OCI-LY7 (cell line): ENCODE measurements around the gene ARID5B. TPM values are rescaled to one million over a fixed set of nuclear protein-coding genes. Genes with fewer than 3 reads are reported as not detected.

Experiments used
- BruUV-seq: library from RNA; stranded (reverse); fragments of 400-500 nt; replicated peaks from 2 replicates; lab custom pipeline; 2021; lab: Mats Ljungman, UMichigan
- CTCF ChIA-PET: fragments of 300-600 bp; sonication (Branson Sonifier 250); formaldehyde crosslinking; loops from one replicate; lab custom pipeline; 2022; ENCODE audit warnings: antibody characterized with exemption; ENCODE audit not compliant: unreplicated experiment; lab: Charles Lee
- POLR2A ChIA-PET: fragments of 300-600 bp; sonication (Branson Sonifier 250); formaldehyde crosslinking; loops from one replicate; lab custom pipeline; 2022; ENCODE audit warnings: antibody characterized with exemption; lab: Charles Lee
- DNase-seq: peaks from one replicate; pipeline ENCODE4 v3.0.0-alpha.2; 2015; ENCODE audit warnings: low spot score
- H2AFZ ChIP-seq: fragments of 200-600 bp; sonication (generic), shearing (Covaris generic); 2 replicates; pipeline ENCODE4 v1.6.1; 2014; ENCODE audit warnings: mild to moderate bottlenecking, antibody characterized with exemption, low read length, moderate library complexity
- H3K27ac ChIP-seq: fragments of 200-600 bp; sonication (generic); 2 replicates; pipeline ENCODE4 v1.5.1; 2014; ENCODE audit warnings: mixed run types, low read depth, mild to moderate bottlenecking, moderate library complexity, low read length, inconsistent platforms; ENCODE audit not compliant: poor library complexity, severe bottlenecking
- H3K36me3 ChIP-seq: fragments of 200-600 bp; sonication (generic); 2 replicates; pipeline ENCODE4 v1.6.1; 2014; ENCODE audit warnings: mild to moderate bottlenecking, antibody characterized with exemption, low read length, moderate library complexity, mixed read lengths; ENCODE audit not compliant: insufficient read depth
- H3K4me1 ChIP-seq: fragments of 200-600 bp; sonication (generic); 2 replicates; pipeline ENCODE4 v1.5.1; 2014; ENCODE audit warnings: mild to moderate bottlenecking, low read length; ENCODE audit not compliant: insufficient read depth, poor library complexity, severe bottlenecking
- H3K4me2 ChIP-seq: fragments of 200-600 bp; sonication (generic); 2 replicates; pipeline ENCODE4 v1.6.1; 2014; ENCODE audit warnings: mild to moderate bottlenecking, low read length
- H3K4me3 ChIP-seq: fragments of 200-600 bp; sonication (generic); 2 replicates; pipeline ENCODE4 v1.5.1; 2014; ENCODE audit warnings: mild to moderate bottlenecking, low read depth, low read length; ENCODE audit not compliant: poor library complexity, severe bottlenecking
- H3K79me2 ChIP-seq: fragments of 200-600 bp; sonication (generic); 2 replicates; pipeline ENCODE4 v1.6.1; 2016; ENCODE audit warnings: low read depth, mild to moderate bottlenecking, low read length, moderate library complexity, mixed read lengths; ENCODE audit not compliant: insufficient read depth
- H3K9me2 ChIP-seq: fragments of 200-600 bp; sonication (generic); 2 replicates; pipeline ENCODE4 v1.6.1; 2016; ENCODE audit warnings: mild to moderate bottlenecking, low read length, mixed read lengths; ENCODE audit not compliant: insufficient read depth
- H3K9me3 ChIP-seq: fragments of 200-600 bp; sonication (generic); 2 replicates; pipeline ENCODE4 v1.6.1; 2014; ENCODE audit warnings: mild to moderate bottlenecking, mixed run types, low read length, mixed read lengths
- H4K20me1 ChIP-seq: fragments of 200-600 bp; sonication (generic); 2 replicates; pipeline ENCODE4 v1.6.1; 2014; ENCODE audit warnings: mild to moderate bottlenecking, antibody characterized with exemption, low read length, moderate library complexity, mixed read lengths; ENCODE audit not compliant: insufficient read depth
- CTCF ChIP-seq: fragments of 200-600 bp; sonication (generic); conservative IDR thresholded peaks from 2 replicates; pipeline ENCODE4 v1.5.1; 2014; ENCODE audit warnings: mild to moderate bottlenecking, antibody characterized with exemption, low read length, moderate library complexity, mixed read lengths
- EZH2phosphoT487 ChIP-seq: fragments of 200-600 bp; sonication (generic); IDR thresholded peaks from 2 replicates; pipeline ENCODE4 v1.6.1; 2018; ENCODE audit warnings: low read depth, borderline replicate concordance, mild to moderate bottlenecking, mixed run types, antibody characterized with exemption, low read length, moderate library complexity, mixed read lengths
- intact Hi-C: fragments of 100-400 bp; cut with micrococcal nuclease; formaldehyde crosslinking; loops from one replicate; pipeline ENCODE4 v1.10.0; 2022; ENCODE audit not compliant: unreplicated experiment
- total RNA-seq, 2 experiments: library from RNA; depleted of rRNA in 1 of 2; stranded (reverse); fragments of >200 nt in 1 of 2; shearing (Covaris generic) in 1 of 2; gene quantifications; 2 replicates each; pipeline ENCODE4 v1.2.3, GENCODE V29; 2014 to 2022

ARID5B gene
- total RNA-seq, 2 experiments from 2014 or later = 38.0 to 56.7 TPM

- Histone ChIP-seq H3K4me1 (peaks cover 5% of the 10 kb centered on the region), H3K4me3 (no peak overlapping the region), H3K9me2 (no peaks in the 10 kb centered on the region), H2AFZ (no peak overlapping the region), H3K9me3 (no peaks in the 10 kb centered on the region), H3K4me2 (no peak overlapping the region), H3K36me3 (no peaks in the 10 kb centered on the region), H3K27ac (no peak overlapping the region), H4K20me1 (no peaks in the 10 kb centered on the region), H3K79me2 (no peaks in the 10 kb centered on the region)
- ChIA-PET POLR2A (interaction anchor here (0.6 to 1.8 kb wide), 7 partner anchors 9 to 687 kb away, joined by 3 to 7 read pairs (median 4); no protein-coding TSS in a partner anchor), CTCF (no interaction called here)
- no TSS peak for BruUV-seq
- no peak for DNase-seq
- TF ChIP-seq CTCF (no peak), EZH2phosphoT487 (no peak)
- intact Hi-C loops = no loop called here
Observed at GRCh38 chr10:61882621-61883370, 18.7 kb upstream of the ARID5B start.

- no peak for TF ChIP-seq EZH2phosphoT487
- intact Hi-C loops = no loop called here
- CTCF ChIA-PET = no interaction called here
Observed at GRCh38 chr10:61883371-61884025, 18.0 kb upstream of the ARID5B start.

GRCh38 chr10:61887772-61888171 is 13.7 kb upstream of the ARID5B start:
- no peak overlapping the region for H2AFZ ChIP-seq
- no peak overlapping the region for H3K4me3 ChIP-seq
- BruUV-seq = no TSS peak
- TF ChIP-seq EZH2phosphoT487 = no peak
- no peak for TF ChIP-seq CTCF
- H3K9me2 ChIP-seq = no peaks in the 10 kb centered on the region
- H3K27ac ChIP-seq = no peak overlapping the region
- H3K4me1 ChIP-seq = peaks cover 5% of the 10 kb centered on the region
- no peak for DNase-seq
- H4K20me1 ChIP-seq = no peaks in the 10 kb centered on the region
- no peaks in the 10 kb centered on the region for H3K36me3 ChIP-seq
- no peak overlapping the region for H3K4me2 ChIP-seq
- CTCF ChIA-PET = no interaction called here
- no peaks in the 10 kb centered on the region for H3K9me3 ChIP-seq
- POLR2A ChIA-PET = no interaction called here
- H3K79me2 ChIP-seq = no peaks in the 10 kb centered on the region
- intact Hi-C loops = no loop called here

More at GRCh38 chr10:61883371-61884025, 18.0 kb upstream of the ARID5B start:
- Histone ChIP-seq H3K36me3 (no peaks in the 10 kb centered on the region), H3K4me1 (peaks cover 5% of the 10 kb centered on the region), H3K4me2 (0 out of 2 replicates have a peak overlapping the region, but pooled peaks have one; percentile 12), H3K9me2 (no peaks in the 10 kb centered on the region), H2AFZ (no peak overlapping the region), H4K20me1 (no peaks in the 10 kb centered on the region), H3K27ac (no peak overlapping the region), H3K79me2 (no peaks in the 10 kb centered on the region), H3K4me3 (no peak overlapping the region), H3K9me3 (no peaks in the 10 kb centered on the region)
- no peak for DNase-seq
- POLR2A ChIA-PET = interaction anchor here (1.3 to 1.8 kb wide), 3 partner anchors 9 to 13 kb away, joined by 4 to 7 read pairs (median 6); no protein-coding TSS in a partner anchor
- no TSS peak for BruUV-seq
